GM19397 (cell line): ENCODE results near the gene GBA2.

Experiments
- ATAC-seq: cut with Tn5 transposase; IDR thresholded peaks from one replicate; pipeline ENCODE4 v1.9.1; 2021; ENCODE audit warnings: mild to moderate bottlenecking, moderate library complexity; ENCODE audit not compliant: unreplicated experiment

The GBA2 gene

GRCh38 chr9:35718721-35719511, 30.1 kb downstream of the GBA2 start:
- ATAC-seq = no peak

- no peak for ATAC-seq
Observed at GRCh38 chr9:35717132-35717870, 31.7 kb downstream of the GBA2 start.

- no peak for ATAC-seq
Observed at GRCh38 chr9:35716230-35716629, 32.8 kb downstream of the GBA2 start.

GRCh38 chr9:35714579-35715252, 34.3 kb downstream of the GBA2 start:
- no peak for ATAC-seq

- ATAC-seq = no peak
Observed at GRCh38 chr9:35714123-35714522, 34.9 kb downstream of the GBA2 start.

GRCh38 chr9:35713578-35713977, 35.5 kb downstream of the GBA2 start:
- no peak for ATAC-seq

GRCh38 chr9:35712762-35713400, 36.1 kb downstream of the GBA2 start:
- no peak for ATAC-seq

GRCh38 chr9:35711501-35712428, 37.3 kb downstream of the GBA2 start:
- no peak for ATAC-seq

- ATAC-seq = no peak
Observed at GRCh38 chr9:35710818-35711500, 38.1 kb downstream of the GBA2 start.

GRCh38 chr9:35708146-35708545, 40.9 kb downstream of the GBA2 start:
- ATAC-seq = no peak

- ATAC-seq = no peak
Observed at GRCh38 chr9:35706951-35707350, 42.1 kb downstream of the GBA2 start.

- no peak for ATAC-seq
Observed at GRCh38 chr9:35705836-35706430, 43.1 kb downstream of the GBA2 start.

- ATAC-seq = no peak
Observed at GRCh38 chr9:35705372-35705771, 43.7 kb downstream of the GBA2 start.

GRCh38 chr9:35703906-35704672, 44.9 kb downstream of the GBA2 start:
- ATAC-seq = no peak

GRCh38 chr9:35702696-35703095, 46.3 kb downstream of the GBA2 start:
- ATAC-seq = no peak

- no peak for ATAC-seq
Observed at GRCh38 chr9:35700942-35701341, 48.1 kb downstream of the GBA2 start.

GRCh38 chr9:35700031-35700430, 49.0 kb downstream of the GBA2 start:
- no peak for ATAC-seq

- ATAC-seq = no peak
Observed at GRCh38 chr9:35698231-35698630, 50.8 kb downstream of the GBA2 start.
